ENCODE measurements around the gene KLK11.
A peak's percentile ranks its signal among the peaks of the same experiment; 100 is the strongest.

Gene KLK11

GRCh38 chr19:51027873-51028272 lies 1.5 kb upstream of the KLK11 start:
- DNase-seq (ENCODE audit: low read depth) = no peak

DNA sequence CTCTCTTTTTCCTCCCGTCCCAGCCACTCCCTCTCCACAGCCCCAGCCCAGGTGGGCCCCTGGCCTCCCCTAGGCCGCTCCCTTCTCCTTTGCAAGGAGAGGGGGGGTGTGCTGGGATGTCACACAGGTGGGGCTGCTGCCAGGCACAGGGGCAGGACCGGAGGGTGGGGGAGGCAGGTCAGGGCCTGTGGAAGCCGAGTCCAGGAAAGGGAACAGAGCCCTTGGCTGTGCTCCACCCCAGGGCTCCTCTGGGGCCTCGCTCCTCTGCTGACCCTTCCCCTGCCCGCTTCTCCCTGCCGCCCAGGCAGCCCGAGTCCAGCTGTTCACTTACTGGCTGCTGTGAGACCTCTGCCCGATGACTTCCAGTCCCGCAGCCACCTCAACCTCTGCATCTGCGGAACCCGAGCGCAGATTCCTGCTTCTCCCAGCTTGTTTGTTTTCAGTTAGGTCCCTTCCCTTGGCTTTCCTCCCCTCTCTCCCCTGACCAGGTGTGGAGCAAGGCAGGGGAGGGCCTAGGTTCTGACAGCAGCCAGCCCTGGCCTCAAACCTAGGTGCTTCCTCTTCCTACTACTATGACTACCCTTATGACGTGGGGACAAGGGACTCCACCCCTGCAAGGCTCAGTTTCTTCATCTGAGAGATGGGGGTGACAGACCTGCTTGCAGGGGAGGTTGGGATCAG lies 850 bp upstream of the KLK11 start:
- DNase-seq (ENCODE audit: low read depth) = no peak

- no peak for DNase-seq (ENCODE audit: low read depth)
Measured at GRCh38 chr19:51025809-51026553, 435 bp downstream of the KLK11 start.

DNA sequence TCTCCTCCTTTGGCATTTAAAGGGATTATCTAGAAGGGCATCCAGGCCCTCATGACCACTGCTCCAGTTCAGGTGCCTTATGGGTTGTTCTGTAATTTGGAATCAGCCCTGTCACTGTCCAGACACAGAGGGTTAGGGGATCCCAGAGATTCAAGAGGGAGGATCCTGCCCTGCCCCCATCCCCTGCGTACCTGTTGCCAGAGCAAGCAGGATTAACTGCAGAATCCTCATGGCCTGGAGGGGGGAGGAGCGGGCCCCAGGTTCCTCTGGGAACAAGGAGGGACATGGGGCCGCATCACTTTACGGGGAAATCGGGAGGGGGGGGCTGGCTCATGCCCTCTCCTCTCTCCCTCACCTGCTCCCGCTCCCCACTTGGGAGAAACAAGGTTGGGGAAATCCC lies 1.0 kb downstream of the KLK11 start:
- no peak for DNase-seq (ENCODE audit: low read depth)

GRCh38 chr19:51024924-51025323 lies 1.5 kb downstream of the KLK11 start:
- DNase-seq (ENCODE audit: low read depth) = no peak

GRCh38 chr19:51023946-51024345 lies 2.5 kb downstream of the KLK11 start:
- no peak for DNase-seq (ENCODE audit: low read depth)

- no peak for DNase-seq (ENCODE audit: low read depth)
Measured at GRCh38 chr19:51022526-51022925, 3.9 kb downstream of the KLK11 start.

DNA sequence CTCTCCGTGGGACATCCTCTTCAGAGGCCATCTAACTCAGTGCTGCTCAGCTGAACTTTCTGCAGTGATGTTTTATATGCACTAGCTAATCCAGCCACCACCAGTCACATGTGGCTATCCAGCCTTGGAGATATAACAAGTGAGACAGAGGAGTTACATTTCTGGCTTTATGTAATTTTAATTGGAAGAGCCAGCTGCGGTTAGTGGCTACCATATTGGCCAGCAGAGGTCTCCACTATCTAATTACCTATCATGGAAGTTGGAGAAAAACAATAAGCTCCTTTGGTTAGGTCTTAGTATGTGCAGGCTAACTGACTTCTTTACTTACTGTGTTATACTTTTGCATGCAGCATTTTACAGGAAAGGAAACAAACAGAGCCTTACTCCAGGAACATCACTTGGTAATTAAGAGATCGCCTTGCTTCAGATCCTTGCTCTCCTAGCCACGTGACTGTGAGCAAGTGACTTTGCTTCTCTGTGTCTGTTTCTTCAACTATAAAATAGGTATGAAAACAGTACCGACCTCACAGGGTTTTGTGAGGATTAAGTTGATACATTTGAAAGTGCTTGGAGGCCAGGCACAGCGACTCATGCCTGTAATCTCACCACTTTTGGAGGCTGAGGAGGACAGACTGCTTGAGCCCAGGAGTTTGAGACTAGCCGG lies 5.3 kb downstream of the KLK11 start:
- DNase-seq (ENCODE audit: low read depth) = no peak

DNA sequence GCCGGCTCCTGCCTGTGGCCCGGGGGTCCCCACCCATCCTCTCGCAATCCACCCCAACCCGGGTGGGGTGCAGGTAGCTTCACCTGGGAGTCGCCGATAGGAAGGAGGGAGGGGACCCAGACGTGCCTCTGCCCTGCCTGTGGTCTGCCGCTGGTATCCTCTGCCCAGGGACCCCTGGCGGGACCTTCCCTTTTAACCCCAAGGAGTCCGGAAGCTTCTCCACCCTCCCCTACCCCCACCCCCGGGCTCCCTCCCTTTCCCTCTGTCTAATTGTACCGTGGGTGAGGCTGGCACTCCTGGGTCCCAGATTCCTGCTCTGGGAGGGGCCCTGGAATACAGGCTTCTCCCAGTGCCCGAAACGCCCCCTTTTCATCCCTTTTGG lies 6.9 kb downstream of the KLK11 start, which contains the start of gene KLK10:
TSS of gene KLK10 (minus strand) at position 166 of the 382 bp plus-strand sequence. CDS start 579 bp downstream, outside the sequence.
- no peak for DNase-seq (ENCODE audit: low read depth)

- DNase-seq (ENCODE audit: low read depth) = no peak
Measured at GRCh38 chr19:51018745-51019543, 7.5 kb downstream of the KLK11 start.

DNA sequence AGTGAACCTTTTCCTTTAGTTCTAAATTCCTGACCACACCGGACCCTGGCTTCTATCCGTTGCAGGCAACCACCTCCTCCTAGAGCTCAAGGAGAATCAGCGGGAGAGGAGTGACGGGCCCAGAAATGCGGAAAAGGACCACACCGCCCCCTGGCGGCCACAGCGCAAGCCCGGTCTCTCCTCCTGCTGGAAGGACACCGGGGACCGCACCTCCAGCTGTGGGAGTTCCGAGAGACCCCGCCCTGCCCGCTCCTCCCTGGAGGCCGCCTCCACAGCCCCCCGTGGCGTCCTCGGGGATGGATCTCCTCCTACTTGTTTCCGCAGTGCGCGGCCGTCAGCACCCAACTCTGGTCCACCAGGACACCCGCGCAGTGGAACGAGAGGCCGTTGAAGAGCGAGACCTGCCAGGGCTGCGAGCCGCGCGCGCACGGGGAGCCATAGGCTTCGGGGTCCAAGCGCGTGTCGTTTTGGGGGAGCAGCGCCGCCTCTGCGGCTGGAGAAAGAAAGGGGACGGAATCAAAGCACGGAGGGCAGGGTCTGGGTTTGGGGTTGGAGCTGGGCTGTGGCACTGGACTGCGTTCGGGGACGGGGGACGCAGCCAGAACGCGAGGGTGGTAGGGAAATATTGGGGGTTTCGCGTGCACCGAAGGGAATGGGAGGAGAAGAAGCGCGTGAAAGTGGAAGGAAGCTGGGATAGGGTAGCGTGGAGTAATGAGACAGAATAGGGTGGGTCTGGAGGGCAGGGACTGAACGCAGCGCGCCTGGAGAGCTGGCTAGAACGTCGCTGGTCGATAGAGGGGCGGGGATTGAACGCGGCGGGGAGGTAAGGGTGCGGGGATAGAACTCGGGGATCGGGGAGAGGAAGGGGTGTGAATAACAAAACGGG lies 9.4 kb downstream of the KLK11 start:
- peak; percentile 12 for DNase-seq (ENCODE audit: low read depth)

DNA sequence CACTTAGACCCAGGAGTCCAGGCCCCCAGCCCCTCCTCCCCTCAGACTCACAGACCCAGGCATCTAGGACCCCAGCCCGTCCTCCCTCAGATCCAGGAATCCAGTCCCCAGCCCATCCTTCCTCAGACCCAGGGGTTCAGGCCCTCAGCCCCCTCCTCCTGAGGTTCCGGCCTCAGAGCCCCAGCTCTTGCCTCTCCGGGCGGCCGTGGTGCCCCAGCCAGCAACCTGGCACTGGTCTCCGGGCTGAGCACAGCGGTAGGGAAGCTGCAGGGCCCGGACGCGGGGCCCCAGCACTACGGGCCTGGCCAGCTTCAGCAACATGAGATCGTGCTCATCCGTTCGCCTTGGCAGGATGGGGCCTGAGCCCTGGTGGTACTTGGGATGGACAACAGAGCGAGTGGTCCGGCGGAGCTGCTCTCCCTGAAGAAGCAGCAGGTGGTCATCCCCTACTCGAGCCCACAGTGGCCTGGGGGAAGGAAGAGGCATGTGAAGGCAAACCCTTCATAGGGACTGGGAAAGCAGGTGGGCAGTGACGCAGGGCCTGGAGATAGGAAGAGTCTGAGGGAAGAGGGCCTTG lies 10.6 kb downstream of the KLK11 start:
- no peak for DNase-seq (ENCODE audit: low read depth)

DNA sequence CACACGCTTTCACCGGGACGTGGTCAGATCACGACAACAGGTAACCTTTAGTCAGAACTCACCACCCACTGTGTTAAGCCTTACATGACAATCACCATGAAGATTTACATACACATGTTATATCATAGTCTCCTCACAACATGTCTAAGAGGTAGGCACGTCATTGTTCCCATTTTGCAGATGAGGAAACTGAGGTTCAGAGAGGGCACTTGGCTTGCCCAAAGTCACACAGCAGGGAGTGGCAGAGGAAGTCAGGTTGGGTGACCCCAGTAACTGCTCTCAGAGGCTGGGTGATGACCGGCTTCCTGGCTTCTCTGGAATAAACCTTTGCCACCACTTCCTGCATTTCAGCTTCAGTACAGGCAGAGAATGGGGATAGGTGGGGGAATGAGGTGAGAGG lies 12.2 kb downstream of the KLK11 start:
- DNase-seq (ENCODE audit: low read depth) = no peak

GRCh38 chr19:51012661-51013190 lies 13.7 kb downstream of the KLK11 start:
- no peak for DNase-seq (ENCODE audit: low read depth)

- no peak for DNase-seq (ENCODE audit: low read depth)
Measured at GRCh38 chr19:51010066-51010795, 16.2 kb downstream of the KLK11 start.

DNA sequence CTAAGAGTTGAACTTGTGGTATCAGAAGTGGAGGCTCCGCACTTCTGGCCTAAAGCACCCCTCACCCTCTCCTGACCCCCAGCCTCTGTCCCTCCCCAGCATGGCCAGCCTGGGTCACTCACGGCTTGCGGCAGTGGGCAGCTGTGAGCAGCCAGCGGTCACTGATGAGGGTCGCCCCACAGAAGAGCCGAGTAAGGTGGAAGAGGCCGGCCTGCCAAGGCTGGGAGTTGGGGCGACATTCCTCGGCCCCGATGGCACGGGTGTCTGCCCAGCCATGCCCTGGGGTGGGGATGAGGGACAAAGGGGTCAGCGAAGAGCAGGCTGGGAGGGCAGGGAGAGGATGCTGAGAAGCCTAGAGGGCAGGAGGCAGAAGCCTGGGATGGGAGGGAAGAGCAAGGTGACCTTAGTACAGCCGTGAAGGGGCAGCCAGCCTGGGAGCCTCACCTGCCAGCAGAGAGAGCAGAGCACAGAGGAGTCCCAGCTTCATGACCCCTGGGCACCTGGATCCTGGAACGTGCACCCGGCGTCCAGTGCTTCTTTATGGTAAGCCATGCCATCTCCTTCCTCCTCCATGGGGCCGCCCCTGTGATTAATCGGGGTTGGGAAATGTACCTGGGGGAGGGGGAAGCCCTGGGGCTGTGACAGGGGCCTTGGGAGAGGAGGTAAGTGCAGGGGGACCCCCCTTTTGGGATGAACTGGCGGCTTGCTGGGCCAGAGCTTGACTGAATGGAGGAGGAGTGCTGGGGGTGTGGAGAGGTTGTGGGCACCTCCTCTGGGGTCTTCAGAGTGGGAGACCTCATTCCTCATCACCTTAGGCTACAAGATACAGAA lies 17.1 kb downstream of the KLK11 start:
- no peak for DNase-seq (ENCODE audit: low read depth)

DNA sequence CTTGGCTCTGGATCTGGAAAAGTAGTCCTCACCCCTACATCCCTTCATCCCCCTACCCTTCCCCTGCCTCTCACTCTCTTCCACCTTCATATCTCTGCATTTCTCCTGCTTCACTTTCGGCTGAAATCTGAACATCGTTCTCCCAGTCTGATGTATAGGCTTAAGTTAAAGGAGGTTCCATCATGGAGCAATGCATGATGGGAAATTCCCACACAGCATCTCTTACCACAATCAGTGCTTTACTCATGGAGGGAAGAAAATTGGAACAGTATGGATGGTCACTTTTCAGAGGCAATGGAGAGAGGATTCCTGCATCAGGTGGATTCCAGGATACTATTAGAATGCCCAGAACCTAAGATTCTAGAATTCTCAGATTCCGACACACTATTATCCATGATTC lies 18.9 kb downstream of the KLK11 start:
- no peak for DNase-seq (ENCODE audit: low read depth)

DNA sequence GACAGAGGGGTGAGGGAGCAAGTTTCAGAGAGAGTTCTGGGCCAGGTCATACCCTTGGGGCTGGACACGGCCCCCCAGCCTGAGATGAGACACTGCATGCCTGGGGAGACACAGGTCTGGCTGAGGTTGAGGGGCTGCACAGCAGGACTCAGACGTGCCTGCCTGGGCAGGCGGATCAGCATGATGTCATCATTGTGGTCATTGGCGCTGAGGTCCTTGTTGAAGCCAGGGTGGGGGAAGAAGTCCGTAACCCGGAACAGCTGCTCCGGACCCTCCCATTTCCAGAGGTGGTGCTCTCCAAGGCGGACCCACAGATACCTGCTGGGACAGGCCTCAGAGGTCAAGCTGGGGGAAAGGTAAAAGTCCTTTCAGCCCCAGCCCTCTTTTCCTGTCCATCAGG lies 20.0 kb downstream of the KLK11 start:
- DNase-seq (ENCODE audit: low read depth) = no peak

GRCh38 chr19:51005248-51005647 lies 21.2 kb downstream of the KLK11 start:
- DNase-seq (ENCODE audit: low read depth) = no peak

All from CMK (cell line).